ENCODE measurements around the gene ALPP. TPM values are rescaled to one million over a fixed set of nuclear protein-coding genes. Genes with fewer than 3 reads are reported as not detected.
"Not testable (repeated sequence)": the region's sequence is repeated elsewhere in the genome, so short reads cannot be mapped to it uniquely, and the experiment has no call there.

Gene ALPP
- total RNA-seq, 4 donors from 2014 or later = not detected

DNA sequence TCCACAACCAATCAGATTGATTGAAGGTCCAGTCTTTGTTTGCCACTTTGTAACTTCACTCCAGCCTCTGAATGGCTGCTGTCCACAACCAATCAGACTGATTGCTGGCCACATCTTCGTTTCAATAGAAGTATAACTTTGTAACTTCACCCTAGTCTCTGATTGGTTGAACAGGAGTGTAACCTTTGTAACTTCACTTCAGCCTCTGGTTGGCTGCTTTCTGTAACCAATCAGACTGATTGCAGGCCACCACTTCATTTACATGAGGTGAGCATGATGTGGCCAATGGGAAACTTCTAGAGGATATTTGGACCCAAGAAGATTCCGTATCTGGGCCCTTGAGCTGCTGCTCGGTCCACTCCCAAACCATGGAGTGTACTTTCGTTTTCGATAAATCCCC is 16.9 kb upstream of the ALPP start:
- Histone ChIP-seq H3K27ac (no peak overlapping the region), H3K4me3 (replicated peaks in 1 of 3) (no peak overlapping the region), H3K27me3 (no peaks in the 10 kb centered on the region), H3K9me3 (no peaks in the 10 kb centered on the region), H3K4me1 (no peaks in the 10 kb centered on the region), H3K36me3 (no peaks in the 10 kb centered on the region)
- intact Hi-C loops (cut with DNase I) = no loop called here
- TF ChIP-seq POLR2A (IDR thresholded peaks at IDR 0.05) = no peak
- TF ChIP-seq, protein P1, sequence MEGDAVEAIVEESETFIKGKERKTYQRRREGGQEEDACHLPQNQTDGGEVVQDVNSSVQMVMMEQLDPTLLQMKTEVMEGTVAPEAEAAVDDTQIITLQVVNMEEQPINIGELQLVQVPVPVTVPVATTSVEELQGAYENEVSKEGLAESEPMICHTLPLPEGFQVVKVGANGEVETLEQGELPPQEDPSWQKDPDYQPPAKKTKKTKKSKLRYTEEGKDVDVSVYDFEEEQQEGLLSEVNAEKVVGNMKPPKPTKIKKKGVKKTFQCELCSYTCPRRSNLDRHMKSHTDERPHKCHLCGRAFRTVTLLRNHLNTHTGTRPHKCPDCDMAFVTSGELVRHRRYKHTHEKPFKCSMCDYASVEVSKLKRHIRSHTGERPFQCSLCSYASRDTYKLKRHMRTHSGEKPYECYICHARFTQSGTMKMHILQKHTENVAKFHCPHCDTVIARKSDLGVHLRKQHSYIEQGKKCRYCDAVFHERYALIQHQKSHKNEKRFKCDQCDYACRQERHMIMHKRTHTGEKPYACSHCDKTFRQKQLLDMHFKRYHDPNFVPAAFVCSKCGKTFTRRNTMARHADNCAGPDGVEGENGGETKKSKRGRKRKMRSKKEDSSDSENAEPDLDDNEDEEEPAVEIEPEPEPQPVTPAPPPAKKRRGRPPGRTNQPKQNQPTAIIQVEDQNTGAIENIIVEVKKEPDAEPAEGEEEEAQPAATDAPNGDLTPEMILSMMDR (IDR thresholded peaks at IDR 0.05) = no peak
- DNase-seq = no peak
- WGBS, 2 donors = 93 to 96% methylated on average over 5 of the region's 5 CpGs

DNA sequence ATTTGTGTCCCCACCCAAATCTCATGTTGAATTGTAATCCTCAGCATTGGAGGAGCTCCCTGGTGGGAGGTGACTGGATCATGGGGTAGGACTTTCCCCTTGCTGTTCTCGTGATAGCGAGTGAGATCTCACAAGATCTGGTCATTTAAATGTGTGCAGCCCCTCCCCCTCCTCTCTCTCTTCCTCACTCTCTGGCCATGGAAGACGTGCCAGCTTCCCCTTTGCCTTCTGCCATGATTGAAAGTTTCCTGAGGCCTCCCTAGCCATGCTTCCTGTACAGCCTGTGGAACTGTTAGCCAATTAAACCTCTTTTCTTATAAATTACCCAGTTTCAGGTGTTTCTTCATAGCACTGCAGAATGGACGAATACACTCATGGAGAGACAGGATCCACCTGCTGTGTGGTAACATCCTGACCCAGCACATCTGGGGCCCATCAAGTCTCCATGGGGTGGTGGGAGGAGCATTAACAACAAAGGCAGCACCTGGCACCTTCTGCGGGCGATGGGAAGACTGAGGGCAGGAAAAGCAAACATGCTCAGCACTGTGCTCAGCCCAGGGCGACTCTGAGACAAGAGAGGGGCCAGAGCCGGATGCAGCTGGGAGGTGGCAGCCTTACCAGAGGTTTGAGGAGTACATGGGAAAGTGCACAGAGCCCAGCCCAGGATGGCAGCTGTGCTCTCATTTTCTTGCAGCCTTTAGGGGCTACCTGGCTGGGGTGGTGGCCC is 16.2 kb upstream of the ALPP start:
- Histone ChIP-seq H3K9me3 (no peaks in the 10 kb centered on the region), H3K4me1 (no peaks in the 10 kb centered on the region), H3K4me3 (replicated peaks in 1 of 3) (no peak overlapping the region), H3K27ac (no peak overlapping the region), H3K36me3 (no peaks in the 10 kb centered on the region), H3K27me3 (no peaks in the 10 kb centered on the region)
- no peak for DNase-seq
- 88 to 90% methylated on average over 8 of the region's 8 CpGs for WGBS, 2 donors
- no peak for TF ChIP-seq POLR2A (IDR thresholded peaks at IDR 0.05)
- TF ChIP-seq, protein P1 (IDR thresholded peaks at IDR 0.05) = no peak
- intact Hi-C loops (cut with DNase I) = no loop called here

DNA sequence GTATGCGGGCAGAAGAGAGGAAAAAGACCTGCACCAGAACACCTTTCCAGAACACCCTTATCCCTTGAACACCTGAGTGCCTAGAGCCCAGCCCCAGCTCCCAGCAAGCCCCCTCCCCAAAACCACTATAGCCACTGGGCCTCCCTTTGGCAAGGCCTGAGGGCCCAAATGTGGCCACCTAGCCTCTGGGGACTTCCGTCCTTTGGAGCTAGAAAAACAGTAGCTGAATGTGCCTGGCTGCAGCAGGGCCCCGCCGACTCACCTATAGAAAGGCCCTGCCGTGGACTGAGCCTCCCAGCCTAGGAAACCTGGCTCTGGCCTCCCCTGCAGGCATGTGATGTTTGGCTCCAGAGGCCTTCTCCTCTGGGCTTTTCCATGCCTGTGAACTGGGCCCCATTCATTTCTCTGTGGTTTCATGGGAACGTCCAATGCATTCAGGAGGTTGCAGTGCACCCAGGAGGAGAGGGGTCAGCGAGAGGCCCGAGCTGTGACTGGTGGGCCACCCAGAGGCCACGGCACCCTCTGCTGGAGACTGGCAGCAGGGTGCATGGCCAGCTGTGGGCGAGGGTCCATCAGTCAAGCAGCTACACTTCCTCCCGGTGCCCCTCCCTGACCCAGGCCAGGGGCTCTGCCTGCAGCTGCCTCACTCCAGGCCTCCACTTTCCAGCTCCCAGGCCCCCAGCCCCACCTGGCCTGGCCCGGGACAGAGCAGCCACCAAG is 15.3 kb upstream of the ALPP start:
- intact Hi-C loops (cut with DNase I); H3K36me3 ChIP-seq; H3K4me1 ChIP-seq; DNase-seq; H3K9me3 ChIP-seq; H3K27me3 ChIP-seq; H3K27ac ChIP-seq; H3K4me3 ChIP-seq (replicated peaks in 1 of 3): not testable (repeated sequence)
- WGBS, 2 donors = 92 to 100% methylated on average over 1 to 4 of the region's 12 CpGs

DNA sequence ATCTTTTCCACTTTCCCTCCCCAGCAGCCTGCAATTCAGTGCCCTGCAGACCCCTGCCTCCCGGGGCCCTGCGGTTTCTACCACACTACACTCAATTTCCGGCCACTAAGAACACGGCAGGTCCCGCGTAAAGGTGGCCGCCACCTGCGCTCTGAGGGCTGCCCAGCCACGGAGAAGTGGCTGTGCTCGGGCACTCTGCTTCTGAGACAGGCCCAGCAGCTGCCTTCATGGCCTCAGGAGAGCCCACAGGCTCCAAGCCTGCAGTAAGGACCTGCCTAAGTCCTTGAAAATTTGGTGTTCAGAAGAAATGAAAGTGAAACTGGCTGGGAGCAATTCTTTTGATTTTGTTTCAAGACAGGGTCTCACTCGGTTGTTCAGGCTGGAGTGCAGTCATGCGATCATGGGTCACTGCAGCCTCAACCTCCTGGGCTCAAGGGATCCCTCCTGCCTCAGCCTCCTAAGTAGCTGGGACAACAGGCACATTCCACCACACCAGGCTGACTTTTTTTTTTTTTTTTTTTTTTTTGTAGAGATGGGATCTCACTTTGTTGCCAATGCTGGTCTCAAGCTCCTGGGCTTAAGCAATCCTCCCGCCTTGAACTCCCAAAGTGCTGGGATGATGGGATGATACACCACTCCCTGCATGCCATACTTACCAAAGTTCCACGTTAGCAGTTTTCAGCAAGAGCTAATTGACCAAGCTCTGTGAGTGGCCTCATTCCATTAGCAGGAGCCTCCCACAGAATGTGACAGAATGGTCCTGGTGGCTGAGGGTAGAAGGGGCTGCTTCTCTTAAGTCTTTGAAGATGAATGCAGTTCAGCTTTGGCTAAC is 14.6 kb upstream of the ALPP start:
- Histone ChIP-seq H3K36me3 (no peaks in the 10 kb centered on the region), H3K4me3 (replicated peaks in 1 of 3) (no peak overlapping the region), H3K27me3 (no peaks in the 10 kb centered on the region), H3K27ac (no peak overlapping the region), H3K4me1 (no peaks in the 10 kb centered on the region), H3K9me3 (no peaks in the 10 kb centered on the region)
- TF ChIP-seq, protein P1 (IDR thresholded peaks at IDR 0.05) = no peak
- DNase-seq = peak; percentile 36 to 38
- WGBS, 2 donors = 61 to 65% methylated on average over 14 of the region's 14 CpGs
- intact Hi-C loops (cut with DNase I) = no loop called here

DNA sequence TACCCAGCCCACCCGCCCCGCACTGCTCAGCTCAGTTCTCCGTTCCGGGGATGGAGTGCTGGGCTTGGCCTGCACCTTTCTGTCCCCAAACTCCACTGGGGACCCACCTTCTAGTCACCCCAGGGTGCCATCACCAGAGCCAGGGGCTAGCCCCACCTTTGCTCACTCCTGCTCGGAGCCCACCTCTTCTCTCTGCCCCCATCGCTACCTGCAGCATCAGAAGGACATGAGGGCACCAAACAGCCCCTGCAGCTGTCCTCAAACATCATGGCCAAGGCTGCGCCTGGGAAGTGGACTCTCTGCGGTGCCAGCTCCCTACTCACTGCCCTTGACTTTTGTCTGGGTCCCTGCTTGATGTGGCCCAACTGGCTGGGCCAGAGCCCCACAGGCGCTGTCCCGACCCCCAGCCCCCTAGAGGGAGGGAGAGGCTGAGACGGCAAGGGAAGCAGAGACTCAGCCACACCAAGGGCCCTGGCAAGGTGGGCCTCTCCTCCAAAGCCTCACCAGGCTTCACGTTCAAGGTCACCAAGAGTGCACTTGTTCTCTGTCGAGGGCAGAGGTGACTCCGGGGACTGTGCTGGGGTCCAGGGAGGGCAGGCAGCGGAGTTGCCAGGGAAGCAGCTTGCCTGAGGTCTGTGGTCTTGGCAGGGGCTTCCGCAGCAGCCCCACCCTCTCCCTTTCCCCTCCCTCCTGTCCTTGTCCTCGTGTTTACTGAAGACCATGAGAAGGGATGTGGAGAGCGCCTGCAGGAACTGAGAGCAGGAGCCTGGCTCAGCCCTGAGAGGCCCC is 13.6 kb upstream of the ALPP start:
- H3K9me3 ChIP-seq; H3K4me3 ChIP-seq (replicated peaks in 1 of 3); H3K27me3 ChIP-seq; intact Hi-C loops (cut with DNase I); DNase-seq; H3K4me1 ChIP-seq; H3K36me3 ChIP-seq; H3K27ac ChIP-seq: not testable (repeated sequence)
- WGBS, 2 donors = 79 to 84% methylated on average over 8 to 12 of the region's 18 CpGs
